ENCODE measurements around the gene GTF2H4.

GRCh38 chr6:30926644-30927043 is 18.6 kb downstream of the GTF2H4 start:
- TF ChIP-seq, protein P1, sequence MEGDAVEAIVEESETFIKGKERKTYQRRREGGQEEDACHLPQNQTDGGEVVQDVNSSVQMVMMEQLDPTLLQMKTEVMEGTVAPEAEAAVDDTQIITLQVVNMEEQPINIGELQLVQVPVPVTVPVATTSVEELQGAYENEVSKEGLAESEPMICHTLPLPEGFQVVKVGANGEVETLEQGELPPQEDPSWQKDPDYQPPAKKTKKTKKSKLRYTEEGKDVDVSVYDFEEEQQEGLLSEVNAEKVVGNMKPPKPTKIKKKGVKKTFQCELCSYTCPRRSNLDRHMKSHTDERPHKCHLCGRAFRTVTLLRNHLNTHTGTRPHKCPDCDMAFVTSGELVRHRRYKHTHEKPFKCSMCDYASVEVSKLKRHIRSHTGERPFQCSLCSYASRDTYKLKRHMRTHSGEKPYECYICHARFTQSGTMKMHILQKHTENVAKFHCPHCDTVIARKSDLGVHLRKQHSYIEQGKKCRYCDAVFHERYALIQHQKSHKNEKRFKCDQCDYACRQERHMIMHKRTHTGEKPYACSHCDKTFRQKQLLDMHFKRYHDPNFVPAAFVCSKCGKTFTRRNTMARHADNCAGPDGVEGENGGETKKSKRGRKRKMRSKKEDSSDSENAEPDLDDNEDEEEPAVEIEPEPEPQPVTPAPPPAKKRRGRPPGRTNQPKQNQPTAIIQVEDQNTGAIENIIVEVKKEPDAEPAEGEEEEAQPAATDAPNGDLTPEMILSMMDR (IDR thresholded peaks at IDR 0.05), result no peak
- TF ChIP-seq POLR2A (IDR thresholded peaks at IDR 0.05), result peak in 2 of 3 donors; percentile 24 to 36
